NOMO-1 treated with DMSO at 0.1 percent for 48 hours (cell line): ENCODE measurements around the gene PDE6C.

Source experiments
- DNase-seq: peaks from one replicate; lab custom pipeline; 2025; ENCODE audit not compliant: unreplicated experiment; lab: John Stamatoyannopoulos, UW

The PDE6C gene

GRCh38 chr10:93612311-93612710, at the start of gene PDE6C:
PDE6C (plus strand) TSS chr10:93612537; CDS start chr10:93612726, 189 bp downstream.
- DNase-seq = no peak

DNA sequence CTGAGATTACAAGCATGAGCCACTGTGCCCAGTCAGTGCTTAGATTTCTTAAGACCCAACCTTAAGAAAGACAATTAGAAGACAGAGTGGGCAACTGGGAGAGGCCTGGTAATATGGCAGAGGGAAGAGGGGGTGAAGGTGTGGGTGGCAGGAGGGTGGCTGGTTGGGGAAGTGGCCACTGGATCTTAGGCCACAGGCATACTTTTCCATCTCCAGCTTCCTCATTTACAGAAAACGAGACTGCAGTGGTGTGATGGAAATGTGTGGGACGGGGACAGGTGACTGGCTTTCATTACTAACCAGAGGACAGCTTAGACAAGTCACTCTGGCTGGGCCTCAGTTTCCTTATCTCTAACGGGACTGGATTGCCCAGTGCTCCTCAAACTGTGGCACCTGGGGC, 46.9 kb upstream of the PDE6C start:
- DNase-seq = peak; percentile 31

DNA sequence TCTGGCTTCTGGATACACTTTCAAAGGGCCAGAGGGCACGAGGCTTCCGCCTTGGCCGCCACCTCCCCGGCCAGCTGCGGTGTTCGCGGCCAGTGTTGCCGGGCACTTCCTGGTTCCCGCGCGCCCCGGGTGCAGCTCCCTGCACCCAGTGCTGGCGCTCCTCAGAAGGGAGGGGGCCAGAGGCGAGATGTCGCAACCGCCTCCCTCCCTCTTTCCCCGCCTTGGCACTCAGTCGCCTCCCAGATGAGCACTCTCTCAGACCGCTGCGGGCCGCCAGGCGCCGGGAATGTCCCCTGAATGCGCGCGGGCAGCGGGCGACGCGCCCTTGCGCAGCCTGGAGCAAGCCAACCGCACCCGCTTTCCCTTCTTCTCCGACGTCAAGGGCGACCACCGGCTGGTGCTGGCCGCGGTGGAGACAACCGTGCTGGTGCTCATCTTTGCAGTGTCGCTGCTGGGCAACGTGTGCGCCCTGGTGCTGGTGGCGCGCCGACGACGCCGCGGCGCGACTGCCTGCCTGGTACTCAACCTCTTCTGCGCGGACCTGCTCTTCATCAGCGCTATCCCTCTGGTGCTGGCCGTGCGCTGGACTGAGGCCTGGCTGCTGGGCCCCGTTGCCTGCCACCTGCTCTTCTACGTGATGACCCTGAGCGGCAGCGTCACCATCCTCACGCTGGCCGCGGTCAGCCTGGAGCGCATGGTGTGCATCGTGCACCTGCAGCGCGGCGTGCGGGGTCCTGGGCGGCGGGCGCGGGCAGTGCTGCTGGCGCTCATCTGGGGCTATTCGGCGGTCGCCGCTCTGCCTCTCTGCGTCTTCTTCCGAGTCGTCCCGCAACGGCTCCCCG, 45.7 kb upstream of the PDE6C start, which contains the start of gene FFAR4:
FFAR4 (plus strand) TSS at position 231 of the 842 bp plus-strand sequence; CDS start at position 287, 56 bp downstream.
- peak; percentile 18 for DNase-seq

GRCh38 chr10:93567277-93568104, 44.8 kb upstream of the PDE6C start:
- no peak for DNase-seq

DNA sequence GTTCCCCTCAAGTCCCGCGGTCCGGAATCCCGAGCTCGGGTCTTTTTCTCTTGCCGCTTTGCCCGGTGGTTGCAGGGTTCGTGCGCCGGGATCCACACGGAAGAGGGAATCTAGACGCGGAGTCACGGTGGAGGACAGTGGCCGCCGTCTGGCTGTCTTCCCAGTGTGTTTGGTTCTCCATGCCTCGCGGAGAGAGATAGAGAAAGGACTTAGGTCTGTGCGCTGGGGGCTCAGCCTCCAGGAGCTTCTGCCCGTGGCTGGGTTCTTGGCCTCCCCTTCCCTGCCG, 44.3 kb upstream of the PDE6C start:
- no peak for DNase-seq

DNA sequence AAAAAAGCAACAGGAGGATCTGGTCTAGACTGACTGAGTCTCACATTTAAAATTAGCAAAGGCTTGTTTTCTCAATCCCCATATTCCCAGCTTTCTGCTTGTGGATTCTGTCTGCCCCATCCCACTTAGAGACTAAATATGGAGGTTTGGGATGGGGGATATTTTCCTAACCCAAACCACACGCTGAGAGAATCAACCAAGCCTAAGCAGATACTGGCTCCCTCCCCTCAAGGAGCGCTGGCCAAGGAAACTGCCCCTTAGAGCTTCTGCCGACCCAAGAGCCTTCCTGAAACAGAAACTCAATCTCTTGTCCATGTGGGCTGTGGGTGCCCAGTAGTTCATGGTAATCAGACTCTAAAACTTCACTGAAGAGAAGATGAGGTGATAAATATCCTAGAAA, 42.0 kb upstream of the PDE6C start:
- no peak for DNase-seq

DNA sequence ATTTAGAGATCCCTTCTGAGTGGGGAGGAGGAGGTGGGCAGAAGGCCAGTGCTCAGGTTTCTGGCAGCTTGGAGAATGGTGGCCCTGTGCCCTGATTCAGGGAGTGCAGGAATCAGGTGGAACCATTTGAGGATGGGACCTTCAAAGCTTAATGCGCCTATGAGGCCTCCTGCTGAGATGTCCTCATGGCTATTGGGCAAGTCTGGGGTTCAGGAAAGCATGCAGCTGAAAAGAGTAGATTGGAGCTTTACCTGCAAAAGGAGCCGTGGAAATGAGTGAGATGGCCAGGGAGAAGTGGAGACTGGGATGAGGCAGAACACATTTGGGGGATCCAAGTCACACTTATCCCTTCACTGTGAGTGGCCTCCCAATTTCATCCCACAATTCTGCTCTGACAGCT, 39.7 kb upstream of the PDE6C start:
- no peak for DNase-seq

DNA sequence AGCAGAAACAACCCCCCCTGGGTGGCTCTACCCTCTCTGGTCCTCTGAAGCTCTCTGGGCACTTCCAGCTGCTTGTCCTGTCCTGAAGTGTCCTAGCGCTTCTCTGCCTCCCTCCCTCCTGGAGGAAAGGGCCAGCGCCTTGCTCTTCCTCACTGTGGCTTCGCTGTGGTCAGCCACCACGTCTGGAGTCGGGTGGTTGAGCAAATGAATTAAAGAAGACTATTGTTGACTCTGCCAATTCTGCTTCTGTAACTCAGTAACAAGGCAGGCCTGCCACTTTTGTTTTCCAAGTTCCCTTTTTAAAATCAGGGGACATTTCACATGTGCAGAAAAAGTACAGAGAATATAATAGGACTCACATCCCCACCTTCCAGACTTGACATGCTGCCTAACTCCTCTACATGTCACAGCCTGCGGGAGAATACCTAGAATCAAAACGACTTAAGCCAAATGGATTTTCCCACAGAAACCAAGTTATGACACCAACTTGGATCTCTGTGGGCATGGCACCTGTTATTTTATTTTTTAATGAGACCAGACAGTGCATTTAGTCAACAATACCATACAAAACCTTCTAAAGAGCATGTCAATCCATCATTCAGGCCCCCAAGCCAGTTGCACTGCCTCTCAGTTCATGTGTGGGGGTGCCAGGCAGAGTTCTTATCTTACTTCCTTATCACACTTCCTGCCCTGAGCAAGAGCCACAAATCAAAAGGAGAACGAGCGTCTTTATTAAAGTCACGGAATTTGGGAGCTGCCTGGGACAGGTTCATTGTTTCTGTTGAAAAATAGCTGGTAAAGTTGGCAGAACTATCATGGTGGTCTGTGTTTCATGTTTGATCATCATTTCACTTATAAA, 39.1 kb upstream of the PDE6C start:
- DNase-seq = peak; percentile 71

DNA sequence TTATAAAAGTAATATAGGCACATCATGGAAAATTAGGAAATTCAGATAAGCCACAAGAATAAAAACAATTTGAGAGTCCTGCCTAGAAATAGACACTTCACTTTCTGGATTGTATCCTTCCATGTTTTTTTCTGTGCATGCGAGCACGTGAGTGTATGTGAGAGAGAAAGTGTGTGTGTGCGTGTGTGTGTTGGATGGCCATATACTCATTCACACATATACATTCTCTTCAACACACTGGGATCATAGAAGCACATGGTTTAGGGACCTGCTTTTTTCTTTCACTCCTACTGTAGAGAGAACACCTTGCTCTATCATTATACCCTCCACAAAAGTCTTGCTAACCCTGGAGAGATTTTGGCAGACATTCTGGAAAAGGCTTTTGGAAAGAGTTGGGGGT, 38.4 kb upstream of the PDE6C start:
- DNase-seq = no peak

GRCh38 chr10:93576888-93577287, 35.4 kb upstream of the PDE6C start:
- DNase-seq = no peak

GRCh38 chr10:93577565-93577964, 34.8 kb upstream of the PDE6C start:
- no peak for DNase-seq

GRCh38 chr10:93579089-93579488, 33.2 kb upstream of the PDE6C start:
- no peak for DNase-seq

- DNase-seq = no peak
These were observed 32.2 kb upstream of the PDE6C start for GRCh38 chr10:93579985-93580711.

GRCh38 chr10:93580828-93581227, 31.5 kb upstream of the PDE6C start:
- no peak for DNase-seq

DNA sequence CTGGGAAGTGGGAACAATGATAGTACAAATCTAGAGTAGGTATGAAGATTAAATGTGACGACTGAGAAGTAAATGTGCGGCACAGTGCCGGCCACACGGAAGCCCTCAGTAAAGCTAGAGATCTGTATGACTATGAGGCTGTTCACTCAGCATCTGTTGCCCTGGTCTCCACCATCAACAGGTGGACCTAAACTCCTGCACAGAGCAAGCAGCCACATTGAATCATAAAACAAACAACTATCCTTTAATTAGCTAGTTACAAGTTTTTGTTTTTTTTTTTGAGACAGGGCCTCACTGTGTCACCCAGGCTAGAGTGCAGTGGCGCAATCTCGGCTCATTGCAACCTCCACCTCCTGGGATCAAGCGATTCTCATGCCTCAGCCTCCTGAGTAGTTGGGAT, 27.9 kb upstream of the PDE6C start:
- DNase-seq = no peak

DNA sequence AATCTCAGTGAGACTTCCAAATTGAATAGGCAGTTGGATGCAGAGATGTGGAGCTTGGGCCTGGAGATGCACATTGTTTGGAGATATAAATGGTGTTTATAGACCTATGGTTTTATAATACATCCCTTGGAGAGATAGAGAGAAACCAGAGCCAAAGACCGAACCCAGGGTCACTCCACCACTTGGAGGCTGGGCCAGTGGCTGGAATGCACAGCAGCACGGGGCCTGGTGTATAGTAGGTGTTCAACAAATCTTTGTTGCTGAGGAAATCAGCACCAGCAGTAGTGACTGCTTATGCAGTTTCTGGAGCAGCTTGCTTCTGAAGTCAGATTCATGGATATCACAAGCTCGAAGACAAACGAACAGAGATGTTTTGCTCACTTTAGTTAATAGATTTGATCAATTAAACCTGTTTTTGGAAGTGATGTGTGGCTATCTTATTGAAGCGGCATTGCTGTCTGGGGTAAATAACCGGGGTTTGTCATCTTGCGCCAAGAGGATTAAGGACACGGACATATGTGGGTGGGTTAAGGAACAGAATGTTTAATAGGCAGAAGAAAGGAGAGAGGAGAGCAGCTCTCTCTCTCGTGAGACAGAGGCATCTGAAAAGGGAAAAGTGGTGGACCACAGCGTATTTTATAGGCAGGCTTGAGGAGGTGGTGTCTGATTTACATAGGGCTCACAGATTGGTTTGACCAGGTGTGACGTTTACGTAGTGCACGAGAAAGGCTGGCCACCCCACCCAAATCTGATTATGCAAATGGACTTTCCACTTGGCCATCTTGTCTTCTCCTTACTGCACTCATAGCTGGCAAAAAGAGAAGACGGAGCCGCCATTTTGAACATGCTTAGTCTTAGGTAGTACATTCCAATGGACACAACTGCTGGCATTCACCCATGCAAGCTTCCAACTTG, 22.4 kb upstream of the PDE6C start:
- no peak for DNase-seq

- no peak for DNase-seq
These were observed 21.7 kb upstream of the PDE6C start for GRCh38 chr10:93590638-93591037.

DNA sequence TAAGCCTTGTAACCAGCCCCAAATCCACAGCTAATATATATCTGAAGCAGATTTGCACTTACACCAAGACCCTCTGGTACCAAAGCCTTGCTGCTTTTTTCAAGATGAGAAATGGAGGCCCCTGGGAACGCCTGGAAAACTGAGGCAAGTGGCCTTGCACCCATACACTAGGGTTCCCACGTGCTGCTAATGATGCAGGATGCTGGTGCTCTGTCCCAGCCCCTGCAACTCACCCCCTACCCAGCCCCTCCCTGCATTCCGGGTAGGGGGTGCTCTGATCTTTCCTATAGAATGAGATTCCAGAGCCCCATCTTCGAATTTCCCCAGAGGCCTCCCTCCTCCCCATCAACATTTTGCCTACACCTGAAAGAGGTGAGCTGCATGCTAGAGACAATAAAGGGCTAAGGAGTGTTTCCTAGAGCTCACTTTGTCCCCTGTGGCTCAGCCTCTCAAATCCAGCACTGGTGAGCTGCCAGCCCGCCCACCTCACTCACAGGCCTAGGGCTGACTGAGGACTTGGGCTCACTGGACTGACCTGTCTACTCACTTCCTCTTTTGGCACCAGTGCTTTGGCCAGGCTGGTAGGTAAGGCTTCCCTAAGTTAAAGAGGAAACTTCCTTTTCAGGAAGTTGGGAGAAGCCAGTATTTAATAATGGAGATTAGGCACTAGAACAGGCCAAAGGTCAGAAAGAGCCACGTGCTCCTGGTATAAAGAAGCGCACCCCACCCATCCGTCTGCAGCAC, 21.1 kb upstream of the PDE6C start:
- DNase-seq = peak; percentile 57

DNA sequence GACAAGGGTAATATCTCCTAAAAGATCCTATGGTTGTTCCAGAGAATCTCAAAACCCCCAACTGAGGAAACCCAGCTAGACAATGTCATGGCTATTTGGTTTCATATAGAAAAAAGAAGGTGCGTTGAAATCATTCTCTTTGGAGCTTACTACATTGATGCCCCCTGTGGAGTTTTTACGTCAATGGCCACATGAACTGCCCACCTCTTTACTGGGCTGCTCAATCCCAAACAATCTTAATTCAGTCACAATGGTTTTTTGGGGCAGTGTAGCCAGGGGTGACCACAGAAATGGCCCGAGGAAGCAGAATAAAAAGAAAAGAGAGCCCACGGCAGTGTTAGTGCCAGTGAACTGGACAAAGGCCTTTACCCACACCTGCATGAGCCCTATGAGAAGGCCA, 19.1 kb upstream of the PDE6C start:
- no peak for DNase-seq
